Measurements from ENCODE around the gene PLXNA2.

The PLXNA2 gene

GRCh38 chr1:208269338-208269666 is 25.1 kb upstream of the PLXNA2 start:
- no peak for TF ChIP-seq EZH2 (IDR thresholded peaks at IDR 0.05; ENCODE audit: borderline replicate concordance, low read depth, low read length, severe bottlenecking)
- TF ChIP-seq CTCF (IDR thresholded peaks at IDR 0.05; ENCODE audit: borderline replicate concordance, extremely low read depth, low read length, poor library complexity, severe bottlenecking), result no peak

GRCh38 chr1:208268541-208269337 is 24.6 kb upstream of the PLXNA2 start:
- Histone ChIP-seq H3K79me2 (ENCODE audit: insufficient read depth, low read length) (no peaks in the 10 kb centered on the region), H3K9ac (ENCODE audit: low read depth, low read length) (no peak overlapping the region), H3K27ac (ENCODE audit: low read length) (no peak overlapping the region), H3K36me3 (ENCODE audit: insufficient read depth, low read length) (no peaks in the 10 kb centered on the region), H4K20me1 (ENCODE audit: insufficient read depth, low read length) (no peaks in the 10 kb centered on the region), H3K9me3 (ENCODE audit: insufficient read depth, low read length, severe bottlenecking) (no peaks in the 10 kb centered on the region), H3K4me3 (ENCODE audit: low read depth in 1 of 2, low read length in 2 of 2) (no peak overlapping the region), H3K4me2 (ENCODE audit: insufficient read depth, low read length) (no peak overlapping the region), H3K4me1 (ENCODE audit: insufficient read depth, low read length) (no peaks in the 10 kb centered on the region), H2AFZ (ENCODE audit: low read depth, low read length) (no peak overlapping the region), H3K27me3 (ENCODE audit: insufficient read depth, low read length, poor library complexity) (peaks cover 24% of the 10 kb centered on the region)
- TF ChIP-seq CTCF (IDR thresholded peaks at IDR 0.05; ENCODE audit: borderline replicate concordance, extremely low read depth, low read length, poor library complexity, severe bottlenecking) (no peak), EZH2 (IDR thresholded peaks at IDR 0.05; ENCODE audit: borderline replicate concordance, low read depth, low read length, severe bottlenecking) (no peak)
- DNase-seq (no peak), ATAC-seq (ENCODE audit: insufficient read depth, low read depth) (no peak)

More at GRCh38 chr1:208269338-208269666, 25.1 kb upstream of the PLXNA2 start:
- Histone ChIP-seq H3K9me3 (ENCODE audit: insufficient read depth, low read length, severe bottlenecking) (no peaks in the 10 kb centered on the region), H3K36me3 (ENCODE audit: insufficient read depth, low read length) (no peaks in the 10 kb centered on the region), H3K4me3 (ENCODE audit: low read depth in 1 of 2, low read length in 2 of 2) (no peak overlapping the region), H2AFZ (ENCODE audit: low read depth, low read length) (no peak overlapping the region), H3K79me2 (ENCODE audit: insufficient read depth, low read length) (no peaks in the 10 kb centered on the region), H3K9ac (ENCODE audit: low read depth, low read length) (no peak overlapping the region), H4K20me1 (ENCODE audit: insufficient read depth, low read length) (no peaks in the 10 kb centered on the region), H3K27me3 (ENCODE audit: insufficient read depth, low read length, poor library complexity) (peaks cover 24% of the 10 kb centered on the region), H3K4me1 (ENCODE audit: insufficient read depth, low read length) (no peaks in the 10 kb centered on the region), H3K27ac (ENCODE audit: low read length) (no peak overlapping the region), H3K4me2 (ENCODE audit: insufficient read depth, low read length) (no peak overlapping the region)
- DNase-seq, result no peak
- ATAC-seq (ENCODE audit: insufficient read depth, low read depth), result no peak

GRCh38 chr1:208265525-208265924 is 21.3 kb upstream of the PLXNA2 start:
- Histone ChIP-seq H3K36me3 (ENCODE audit: insufficient read depth, low read length) (no peaks in the 10 kb centered on the region), H3K27ac (ENCODE audit: low read length) (no peak overlapping the region), H3K4me1 (ENCODE audit: insufficient read depth, low read length) (no peaks in the 10 kb centered on the region), H4K20me1 (ENCODE audit: insufficient read depth, low read length) (no peaks in the 10 kb centered on the region), H3K9me3 (ENCODE audit: insufficient read depth, low read length, severe bottlenecking) (no peaks in the 10 kb centered on the region), H3K4me2 (ENCODE audit: insufficient read depth, low read length) (no peak overlapping the region), H3K4me3 (ENCODE audit: low read depth in 1 of 2, low read length in 2 of 2) (no peak overlapping the region), H2AFZ (ENCODE audit: low read depth, low read length) (no peak overlapping the region), H3K79me2 (ENCODE audit: insufficient read depth, low read length) (no peaks in the 10 kb centered on the region), H3K9ac (ENCODE audit: low read depth, low read length) (no peak overlapping the region), H3K27me3 (ENCODE audit: insufficient read depth, low read length, poor library complexity) (peaks cover 8% of the 10 kb centered on the region)
- no peak for ATAC-seq (ENCODE audit: insufficient read depth, low read depth)
- DNase-seq, result no peak
- TF ChIP-seq EZH2 (IDR thresholded peaks at IDR 0.05; ENCODE audit: borderline replicate concordance, low read depth, low read length, severe bottlenecking) (no peak), CTCF (IDR thresholded peaks at IDR 0.05; ENCODE audit: borderline replicate concordance, extremely low read depth, low read length, poor library complexity, severe bottlenecking) (no peak)
